Fibroblast of upper back skin (primary cell): ENCODE results near the gene ANKLE1.

Experiments used
- DNase-seq: peaks from one replicate; pipeline ENCODE4 v3.0.0-alpha.2; 2013

ANKLE1 gene

GRCh38 chr19:17328517-17329365 is 47.0 kb downstream of the ANKLE1 start:
- DNase-seq = no peak

- no peak for DNase-seq
These were observed 47.9 kb downstream of the ANKLE1 start for GRCh38 chr19:17329366-17330261.

- DNase-seq = no peak
These were observed 48.8 kb downstream of the ANKLE1 start for GRCh38 chr19:17330262-17331044.

DNA sequence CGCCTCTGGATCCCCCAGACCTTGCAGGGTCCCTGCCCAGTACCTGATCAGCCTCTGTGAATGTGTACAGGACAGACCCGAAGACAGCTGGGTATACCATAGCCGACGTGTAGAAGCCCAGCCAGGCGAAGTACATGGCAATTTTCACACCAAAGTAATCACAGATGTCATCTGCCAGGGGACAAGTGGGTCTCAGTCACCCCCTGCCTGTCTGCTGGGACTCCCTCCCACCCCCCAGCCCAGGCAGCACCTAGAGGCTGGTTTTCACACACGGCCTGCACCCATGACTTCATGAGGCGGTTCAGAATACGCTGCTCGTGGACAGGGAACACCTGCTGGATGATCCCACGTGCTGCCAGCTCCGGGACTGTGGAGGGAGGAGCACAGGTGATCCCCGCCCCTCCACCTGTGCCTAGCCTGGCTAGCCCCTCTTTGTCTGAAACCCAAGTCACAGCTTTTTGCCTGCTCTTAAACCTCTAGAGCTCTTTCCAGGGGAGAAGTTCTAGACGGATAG is 49.4 kb downstream of the ANKLE1 start:
- DNase-seq = no peak

GRCh38 chr19:17332360-17332676 is 50.6 kb downstream of the ANKLE1 start:
- no peak for DNase-seq

- peak; percentile 42 for DNase-seq
These were observed 51.2 kb downstream of the ANKLE1 start for GRCh38 chr19:17332677-17333581.

DNA sequence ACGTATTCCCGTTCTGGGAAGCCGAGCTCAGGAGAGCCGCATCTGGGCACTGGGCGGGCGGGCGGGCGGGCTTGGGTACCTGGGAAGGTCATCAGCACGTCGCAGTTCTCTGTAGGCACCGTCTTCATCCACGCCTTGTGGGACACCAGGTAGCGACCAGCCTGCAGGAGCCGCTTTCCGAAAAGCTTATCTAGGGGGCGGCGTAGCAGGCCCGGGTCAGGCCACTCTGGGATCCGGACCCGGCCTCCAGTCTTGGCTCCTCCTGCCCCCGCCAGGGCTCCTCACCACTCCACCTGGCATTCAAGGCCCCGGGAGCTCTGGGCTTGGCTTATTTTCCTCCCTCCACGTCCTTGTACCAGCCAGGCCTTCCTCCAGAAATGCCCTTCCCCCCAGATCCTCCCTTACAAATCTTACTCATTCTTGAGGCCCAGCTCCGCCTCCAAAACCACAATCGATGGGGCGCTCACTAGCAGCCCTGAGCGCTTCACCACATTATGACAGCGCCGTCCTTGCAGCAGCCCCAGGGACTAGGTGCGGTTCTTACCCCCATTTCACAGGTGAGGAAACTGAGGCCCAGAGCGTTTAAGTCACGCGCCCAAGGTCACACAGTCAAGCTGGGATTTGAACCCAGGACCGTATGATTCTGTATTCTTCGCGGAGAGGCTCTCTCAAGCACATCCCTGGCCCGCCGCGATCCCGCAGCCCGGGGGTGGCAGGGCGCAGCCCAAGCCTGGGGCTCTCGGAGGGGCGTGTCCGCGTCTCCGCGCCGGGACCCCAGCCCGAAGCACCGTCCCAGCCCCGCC is 52.1 kb downstream of the ANKLE1 start:
- peak; percentile 85 for DNase-seq

DNA sequence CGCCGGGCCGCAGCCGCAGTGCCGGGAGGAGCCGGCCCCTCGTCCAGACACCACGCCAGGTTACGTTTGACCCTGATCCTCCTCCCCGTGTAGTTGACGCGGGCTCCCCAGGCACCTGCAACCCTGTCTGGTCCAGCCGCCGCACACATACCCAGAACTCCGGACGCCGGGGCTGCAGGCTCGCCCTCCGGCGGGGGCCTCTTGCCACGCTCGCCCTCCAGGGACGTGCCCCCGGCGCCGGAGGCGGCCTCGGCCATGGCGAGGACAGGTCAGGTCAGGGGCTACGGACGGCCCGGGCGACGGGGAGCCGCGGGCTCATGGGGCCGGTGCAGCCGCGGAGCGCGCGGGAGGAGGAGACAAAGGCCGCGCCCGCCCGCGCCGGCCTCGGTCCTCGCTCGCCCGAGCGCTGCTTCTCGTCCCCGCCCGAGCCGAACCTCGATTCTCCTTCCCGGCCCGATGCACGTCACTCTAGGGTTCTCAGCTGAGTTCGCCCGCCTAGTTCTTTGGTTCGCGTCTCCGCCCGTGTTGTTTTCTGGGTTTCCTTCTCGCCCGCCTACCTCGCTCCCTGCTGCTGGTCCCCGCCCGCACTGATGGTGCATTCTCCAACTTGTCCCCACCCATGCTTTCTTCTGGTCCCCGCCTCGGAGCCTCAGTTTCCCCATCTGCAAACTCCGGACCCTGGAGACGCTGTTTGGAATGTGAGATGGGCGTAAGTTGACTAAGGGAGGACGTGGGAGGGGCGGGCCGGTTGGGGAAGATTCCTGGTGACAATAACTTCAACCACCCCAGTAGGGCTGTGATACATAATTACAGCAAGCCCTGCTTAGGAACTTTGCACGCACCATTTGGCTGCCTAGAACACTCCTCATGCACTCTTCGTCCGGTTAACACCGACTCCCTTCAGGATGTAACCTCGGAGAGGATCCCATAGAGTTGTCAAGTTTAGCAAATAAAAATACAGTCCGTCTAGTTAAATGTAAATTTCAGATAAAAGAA is 53.0 kb downstream of the ANKLE1 start, which contains the start of gene ANO8:
Gene ANO8, minus strand, starts transcription at position 442 of the 996 bp plus-strand sequence. Its CDS starts 185 bp downstream, at position 257.
- peak; percentile 98 for DNase-seq

- no peak for DNase-seq
These were observed 53.9 kb downstream of the ANKLE1 start for GRCh38 chr19:17335575-17335974.
